GM18505 (cell line): ENCODE data around the gene ZNF593OS.

Experiments
- ATAC-seq: cut with Tn5 transposase; IDR thresholded peaks from one replicate; pipeline ENCODE4 v1.9.1; 2021; ENCODE audit not compliant: unreplicated experiment
- POLR2A ChIP-seq: IDR thresholded peaks from 4 replicates; pipeline ENCODE4 v1.6.1; 2011; ENCODE audit warnings: borderline replicate concordance; ENCODE audit not compliant: insufficient read depth, insufficient read length; ENCODE audit errors: extremely low read depth

ZNF593OS gene

DNA sequence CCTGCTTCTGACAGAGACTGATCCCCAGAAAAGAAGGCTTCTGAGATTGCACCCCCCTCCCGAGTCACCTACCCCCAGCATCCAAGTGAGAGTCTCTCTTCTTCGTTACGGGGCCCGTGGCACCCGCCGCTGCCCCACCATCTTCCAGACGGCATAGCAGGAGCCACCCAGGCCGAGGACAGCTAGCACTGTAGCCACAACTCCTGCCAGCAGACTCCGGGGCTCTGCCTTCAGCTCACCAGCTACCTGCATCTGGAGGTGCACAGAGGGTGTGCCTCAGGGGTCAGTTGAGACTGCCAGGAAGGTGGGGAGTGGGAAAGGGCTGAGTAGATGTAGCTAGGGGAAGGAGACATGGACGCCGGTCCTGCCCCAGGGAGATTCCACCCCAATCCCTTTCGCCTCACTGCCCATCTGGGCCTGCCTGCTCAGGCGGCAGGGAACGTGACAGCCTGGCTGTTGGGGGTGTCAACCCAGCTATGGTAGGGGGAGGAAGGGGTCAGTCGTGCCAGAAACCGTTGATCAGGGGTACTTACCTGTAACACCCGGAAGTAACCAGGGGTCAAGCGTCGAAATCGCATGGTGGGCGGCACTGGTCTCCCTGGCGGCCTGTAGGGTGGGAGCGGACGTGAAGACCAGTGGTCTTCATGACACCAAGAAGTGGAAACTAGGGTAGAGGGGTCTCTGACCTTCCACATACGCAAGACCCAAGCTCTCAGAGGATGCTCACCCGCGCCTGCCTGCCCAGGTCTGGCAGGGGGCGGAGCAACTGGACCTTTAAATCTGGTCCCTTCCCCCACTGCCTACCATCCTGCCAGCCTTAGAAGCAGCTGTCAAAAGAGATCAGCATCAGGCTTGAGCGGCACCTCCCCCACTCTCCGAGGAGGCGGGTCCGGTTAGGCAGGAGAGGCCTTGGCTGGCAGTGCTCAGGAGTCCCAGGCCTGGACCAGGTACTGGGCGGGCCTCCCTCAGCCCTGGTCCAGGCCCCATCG lies at the start of gene ZNF593OS:
Gene ZNF593OS (minus strand): TSS at position 749 of the 989 bp plus-strand sequence. CDS start 171 bp downstream, at position 578.
- no peak for TF ChIP-seq POLR2A
- ATAC-seq: no peak

DNA sequence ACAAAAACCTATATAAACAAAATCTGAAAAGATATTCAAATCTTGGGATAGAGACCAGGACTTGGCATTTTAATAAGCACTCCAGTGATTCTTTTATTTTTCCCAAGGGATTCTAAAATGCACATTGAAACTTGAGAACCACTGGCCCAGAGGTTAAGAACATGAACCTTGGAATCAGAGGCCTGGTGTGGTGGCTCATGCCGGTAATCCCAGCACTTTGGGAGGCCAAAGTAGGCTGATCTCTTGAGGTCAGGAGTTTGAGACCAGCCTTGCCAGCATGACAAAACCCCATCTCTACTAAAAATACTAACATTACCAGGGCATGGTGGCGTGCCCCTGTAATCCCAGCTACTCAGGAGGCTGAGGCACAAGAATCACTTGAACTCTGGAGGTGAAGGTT lies 49.5 kb upstream of the ZNF593OS start:
- TF ChIP-seq POLR2A: no peak

DNA sequence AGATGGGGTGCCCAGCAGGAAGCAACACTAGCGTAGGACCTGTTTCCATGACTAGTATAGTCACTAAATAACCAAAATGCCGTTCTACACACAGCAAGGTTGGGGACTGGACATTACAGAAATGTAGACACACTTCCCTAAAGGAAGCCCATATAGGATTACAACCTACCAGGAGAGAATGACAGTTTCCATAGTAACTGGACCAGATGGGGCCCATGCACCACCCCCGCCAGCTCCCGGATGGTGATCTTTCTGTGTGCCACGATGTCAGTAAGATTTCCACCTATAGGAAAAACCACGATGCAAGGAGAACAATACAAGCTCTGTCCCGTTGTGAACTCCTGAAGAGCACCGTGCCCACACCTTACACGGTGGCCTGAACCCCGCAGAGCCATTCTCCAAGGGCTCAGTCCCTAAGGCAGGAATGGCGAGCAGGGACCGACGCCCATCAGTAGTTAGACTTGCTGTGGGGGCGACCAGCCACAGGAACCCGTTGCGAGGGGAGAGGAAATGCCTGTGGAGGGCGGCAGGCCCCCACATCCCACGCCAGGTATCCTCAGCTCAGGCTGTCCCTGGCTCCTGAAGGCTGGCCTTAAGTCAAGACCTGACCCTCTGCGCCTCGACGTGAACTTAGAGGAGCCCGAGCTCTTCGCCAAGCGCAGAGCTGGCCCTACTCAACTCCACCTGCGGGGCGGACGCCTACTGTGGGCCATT lies 48.7 kb upstream of the ZNF593OS start:
- ATAC-seq: no peak
- no peak for TF ChIP-seq POLR2A

More for the DNA sequence above, 49.5 kb upstream of the ZNF593OS start:
- no peak for ATAC-seq

DNA sequence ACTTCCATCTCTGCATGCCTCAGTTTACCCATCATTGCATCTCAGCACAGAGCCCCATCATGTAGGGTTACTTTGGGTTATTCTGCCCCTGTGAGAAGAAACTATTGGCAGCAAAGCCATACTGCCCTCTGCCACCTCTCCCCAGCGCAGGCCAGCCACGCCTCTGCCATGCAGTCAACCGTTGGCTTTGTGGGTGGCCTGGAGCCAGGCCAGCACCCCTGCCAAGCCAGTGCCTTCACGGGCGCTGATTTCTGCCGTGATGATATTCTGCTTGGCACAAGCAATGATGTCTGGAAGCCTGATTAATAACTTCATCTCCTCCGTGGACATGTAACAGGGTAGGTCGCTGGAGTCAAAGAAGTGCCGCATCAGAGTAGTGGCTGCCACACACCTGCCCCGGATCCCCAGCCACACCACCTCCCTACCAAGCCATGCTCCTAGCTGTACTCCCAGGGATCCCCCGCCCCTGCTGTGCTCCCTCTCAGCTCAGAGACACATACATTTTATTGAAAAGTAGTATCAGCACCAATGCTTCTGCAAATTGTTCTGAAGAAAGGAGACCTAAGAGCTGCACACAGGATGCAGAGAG lies 47.4 kb upstream of the ZNF593OS start:
- TF ChIP-seq POLR2A: no peak

DNA sequence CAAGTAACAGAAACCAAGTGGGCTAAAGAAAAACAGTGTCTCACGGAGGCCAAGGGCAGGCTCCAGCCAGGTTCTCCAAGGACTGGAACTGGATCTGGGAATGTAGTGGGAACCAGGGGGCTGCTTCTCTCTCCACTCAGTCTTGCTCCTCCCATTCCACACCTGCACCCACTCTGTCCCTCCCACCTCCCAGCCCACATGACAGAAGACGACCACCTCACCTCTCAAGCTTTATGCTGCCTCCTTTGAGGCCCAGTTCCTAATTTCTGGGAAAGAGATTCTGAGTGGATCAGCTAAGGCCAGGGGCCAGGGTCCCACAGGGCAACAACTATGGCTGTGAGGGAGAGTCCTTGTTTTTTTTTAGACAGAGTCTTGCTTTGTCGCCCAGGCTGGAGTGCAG lies 43.6 kb upstream of the ZNF593OS start:
- no peak for TF ChIP-seq POLR2A
- no peak for ATAC-seq

More for the DNA sequence above, 47.4 kb upstream of the ZNF593OS start:
- no peak for ATAC-seq

DNA sequence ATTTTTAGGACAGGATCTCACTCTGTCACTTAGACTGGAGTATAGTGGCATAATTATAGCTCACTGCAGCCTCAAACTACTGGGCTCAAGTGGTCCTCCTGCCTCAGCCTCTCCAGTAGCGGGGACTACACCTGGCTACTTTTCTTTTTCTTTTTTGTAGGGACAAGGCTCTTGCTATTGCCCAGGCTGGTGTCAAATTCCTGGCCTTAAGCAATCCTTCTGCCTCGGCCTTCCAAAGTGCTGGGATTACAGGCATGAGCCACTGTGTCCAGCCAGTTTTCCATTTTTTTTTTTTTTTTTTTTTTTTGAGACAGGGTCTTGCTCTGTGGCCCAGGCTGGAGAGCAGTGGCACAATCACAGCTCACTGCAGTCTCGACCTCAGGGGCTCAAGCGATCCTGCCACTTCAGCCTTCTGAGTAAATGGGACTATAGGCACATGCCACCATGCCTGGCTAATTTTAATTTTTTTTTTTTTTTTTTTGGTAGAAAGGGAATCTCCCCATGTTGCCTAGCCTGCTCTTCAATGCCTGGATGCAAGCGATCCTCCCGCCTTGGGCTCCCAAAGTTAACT lies 41.8 kb upstream of the ZNF593OS start:
- no peak for ATAC-seq
- no peak for TF ChIP-seq POLR2A

DNA sequence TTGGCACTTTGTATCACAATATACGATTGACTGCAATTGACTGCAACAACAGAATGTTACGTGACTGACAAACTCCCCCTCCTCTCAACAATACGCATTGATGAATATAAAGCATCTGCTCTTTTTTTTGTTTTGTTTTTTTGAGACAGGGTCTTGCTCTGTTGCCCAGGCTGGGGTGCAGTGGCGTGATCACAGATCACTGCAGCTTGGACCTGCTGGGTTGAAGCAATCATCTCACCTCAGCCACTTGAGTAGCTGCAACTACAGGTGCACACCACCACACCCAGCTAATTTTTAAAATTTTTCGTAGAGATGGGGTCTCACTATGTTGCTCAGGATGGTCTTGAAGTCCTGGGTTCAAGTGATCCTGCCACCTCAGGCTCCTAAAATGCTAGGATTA lies 41.1 kb upstream of the ZNF593OS start:
- TF ChIP-seq POLR2A: no peak

DNA sequence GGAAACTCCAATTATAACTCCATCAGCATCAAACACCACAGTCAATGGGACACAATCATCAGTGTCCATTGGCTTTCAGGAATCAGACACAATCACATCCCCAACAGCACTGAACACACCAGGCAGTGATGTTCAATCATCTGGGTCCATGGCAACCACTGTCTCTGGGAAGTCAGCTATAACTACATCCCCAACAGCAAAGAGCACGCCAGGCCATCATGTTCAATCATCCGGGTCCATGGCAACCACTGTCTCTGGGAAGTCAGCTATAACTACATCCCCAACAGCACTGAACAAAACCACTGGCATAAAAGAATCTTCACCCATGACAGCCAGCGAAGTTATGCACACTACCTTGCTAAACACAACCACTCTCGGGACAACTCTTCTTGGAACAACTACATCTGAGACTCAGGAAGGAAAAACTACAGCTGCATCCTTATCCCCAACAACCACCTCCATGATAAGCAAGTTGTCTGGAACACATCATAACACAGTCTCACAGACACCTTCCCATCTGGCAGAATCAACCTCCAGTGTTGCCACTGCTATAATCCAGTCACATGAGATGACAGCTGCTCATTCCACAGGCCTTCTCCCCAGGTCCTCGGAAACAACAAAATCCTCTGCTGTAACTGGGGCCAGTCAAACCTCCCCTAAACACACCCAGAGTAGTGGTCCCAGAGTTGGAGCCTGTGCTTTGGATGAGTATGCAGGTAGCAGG lies 38.7 kb upstream of the ZNF593OS start:
- TF ChIP-seq POLR2A: no peak

More for the DNA sequence above, 41.1 kb upstream of the ZNF593OS start:
- no peak for ATAC-seq

DNA sequence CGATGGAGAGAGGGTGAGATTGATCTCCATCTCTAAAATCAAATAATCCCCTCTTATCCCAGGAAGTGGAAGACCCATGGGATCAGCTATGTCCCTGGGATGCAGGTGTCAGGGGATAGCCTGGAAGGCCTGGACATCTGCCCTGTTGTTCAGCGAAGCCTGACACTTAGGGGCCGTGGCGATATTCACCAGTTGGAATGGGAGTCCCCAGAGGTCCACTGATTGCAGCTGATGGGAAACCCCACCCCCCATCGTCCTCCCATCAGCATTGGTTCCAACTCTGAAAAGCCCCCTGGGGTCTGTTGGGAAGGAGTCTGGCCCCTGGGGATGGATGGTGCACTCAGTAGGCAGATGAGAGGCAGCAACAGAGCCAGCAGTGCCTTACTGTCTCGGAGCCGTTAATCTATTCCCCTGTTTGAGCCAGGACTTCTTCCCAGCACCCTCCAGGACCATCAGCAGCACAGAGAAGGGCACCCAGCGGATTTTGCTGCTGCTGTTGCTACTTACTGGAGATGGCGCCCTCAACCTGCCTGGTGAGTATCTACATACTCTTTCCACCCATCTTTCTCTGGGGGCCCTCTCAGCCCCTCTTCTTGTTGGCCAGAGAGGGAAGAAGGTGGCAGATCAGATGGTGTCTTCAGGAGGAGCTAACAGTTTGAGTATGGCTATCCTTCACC lies 32.1 kb upstream of the ZNF593OS start:
- TF ChIP-seq POLR2A: no peak
- no peak for ATAC-seq

More for the DNA sequence above, 38.7 kb upstream of the ZNF593OS start:
- ATAC-seq: no peak

DNA sequence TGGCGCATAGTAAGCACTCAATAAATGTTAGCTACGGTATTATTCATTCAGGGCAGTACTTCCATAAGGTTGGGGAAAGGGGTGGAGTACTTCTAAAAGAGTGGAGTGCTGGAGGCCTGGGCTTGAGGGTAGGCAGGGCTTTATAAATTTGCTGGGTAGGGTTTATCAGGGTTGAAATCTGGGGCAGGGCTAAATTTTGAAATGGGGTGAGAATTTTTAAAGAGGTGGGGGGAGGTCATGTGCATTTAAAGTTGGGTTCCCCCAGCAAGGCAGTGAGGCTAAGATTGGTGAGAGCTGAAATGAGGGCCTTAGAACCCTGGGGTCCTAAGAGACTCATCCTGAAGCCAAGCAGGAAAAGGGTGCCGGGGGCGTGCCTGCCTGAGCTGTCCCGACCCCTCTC lies 28.8 kb upstream of the ZNF593OS start:
- no peak for ATAC-seq
- no peak for TF ChIP-seq POLR2A

DNA sequence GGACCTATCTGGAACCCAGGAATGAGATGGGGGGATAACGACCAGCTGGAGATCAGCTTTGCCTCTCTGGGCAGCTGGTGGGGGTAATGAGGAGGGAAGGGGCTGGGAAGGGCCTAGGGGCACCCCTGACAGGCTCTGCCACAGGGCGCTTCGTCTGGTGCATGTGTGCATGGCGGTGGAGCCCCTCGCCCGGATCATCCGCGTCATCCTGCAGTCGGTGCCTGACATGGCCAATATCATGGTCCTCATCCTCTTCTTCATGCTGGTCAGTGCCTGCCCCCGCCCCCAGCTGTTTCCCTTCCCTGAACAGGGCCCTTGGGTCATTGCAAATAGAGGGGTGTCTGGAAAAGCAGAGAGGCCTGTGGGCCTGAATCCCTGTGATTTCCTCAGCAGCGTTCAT lies 26.2 kb upstream of the ZNF593OS start:
- TF ChIP-seq POLR2A: no peak
- no peak for ATAC-seq

DNA sequence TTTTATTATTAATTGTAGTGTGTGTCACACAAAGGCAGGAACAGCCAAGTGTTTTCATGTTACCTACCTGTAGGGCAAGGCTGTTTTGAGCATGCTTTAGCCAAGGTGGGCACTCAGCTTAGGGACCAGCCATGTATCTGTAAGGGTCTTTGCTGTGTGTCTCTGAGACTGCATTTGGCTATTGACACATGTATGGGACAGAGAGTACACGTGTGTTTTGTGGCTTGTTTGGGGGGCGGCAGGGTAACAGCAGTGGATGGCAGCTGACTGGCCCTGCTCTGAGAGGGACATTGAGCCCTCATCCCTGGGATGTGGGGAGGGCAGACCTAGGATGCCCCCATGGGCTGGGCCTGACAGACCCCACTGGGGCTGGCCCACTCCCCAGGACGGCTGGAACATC lies 25.7 kb upstream of the ZNF593OS start:
- no peak for ATAC-seq
- TF ChIP-seq POLR2A: no peak

DNA sequence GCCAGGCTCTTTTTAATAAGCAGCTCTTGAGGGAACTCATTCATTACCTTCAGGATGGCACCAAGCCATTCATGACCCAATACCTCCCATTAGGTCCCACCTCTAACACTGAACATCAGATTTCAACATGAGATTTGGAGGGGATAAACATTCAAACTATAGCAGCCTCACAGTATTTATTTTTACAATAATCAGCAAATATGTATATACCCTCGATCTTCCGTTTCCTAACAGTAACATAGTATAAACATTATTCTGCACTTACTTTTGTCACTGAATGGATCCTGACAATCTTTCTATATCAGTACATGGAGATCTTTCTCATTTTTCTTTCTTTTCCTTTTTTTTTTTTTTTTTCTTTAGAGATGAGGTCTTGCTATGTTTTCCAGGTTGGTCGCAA lies 24.2 kb upstream of the ZNF593OS start:
- ATAC-seq: no peak

DNA sequence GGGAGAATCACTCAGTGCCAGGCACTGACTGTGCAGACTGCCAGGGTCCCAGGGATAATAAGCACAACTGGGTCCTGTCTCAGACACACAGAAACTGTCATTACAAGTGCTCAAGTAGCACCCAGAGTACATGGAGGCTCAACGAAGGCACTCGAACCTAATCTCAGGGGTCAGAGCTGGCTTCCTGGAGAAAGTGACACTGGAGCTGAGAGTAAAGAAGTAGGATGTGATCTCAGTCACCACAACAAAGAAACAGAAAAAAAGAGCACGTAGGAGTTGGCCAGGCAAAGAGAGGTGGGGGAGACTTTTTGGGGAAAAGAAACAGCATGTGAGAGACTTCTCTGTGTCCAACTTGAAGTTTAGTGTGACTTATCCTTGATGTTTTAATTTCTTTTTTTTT lies 20.1 kb upstream of the ZNF593OS start:
- TF ChIP-seq POLR2A: no peak
- ATAC-seq: no peak

More for the DNA sequence above, 24.2 kb upstream of the ZNF593OS start:
- no peak for TF ChIP-seq POLR2A
